ACC112 (cell line): ENCODE results near the gene POLN.

ENCODE experiments used
- H2AFZ ChIP-seq: fragments of 200-600 bp; sonication (generic); one replicate; pipeline ENCODE4 v1.6.0; 2017; ENCODE audit warnings: antibody characterized with exemption, low read length; ENCODE audit not compliant: unreplicated experiment
- H3K27ac ChIP-seq: fragments of 200-600 bp; sonication (generic); 2 replicates; pipeline ENCODE4 v1.5.1; 2014; ENCODE audit warnings: low read depth, mild to moderate bottlenecking, antibody characterized with exemption, low read length, moderate library complexity
- H3K27me3 ChIP-seq: fragments of 200-600 bp; sonication (generic); 2 replicates; pipeline ENCODE4 v1.6.1; 2014; ENCODE audit warnings: mild to moderate bottlenecking, antibody characterized with exemption, low read length, moderate library complexity, mixed read lengths; ENCODE audit not compliant: insufficient read depth
- H3K36me3 ChIP-seq: fragments of 200-600 bp; sonication (generic); 2 replicates; pipeline ENCODE4 v1.6.1; 2016; ENCODE audit warnings: mild to moderate bottlenecking, antibody characterized with exemption, low read length, moderate library complexity, mixed read lengths; ENCODE audit not compliant: insufficient read depth
- H3K4me1 ChIP-seq: fragments of 200-600 bp; sonication (generic); one replicate; pipeline ENCODE4 v1.6.1; 2016; ENCODE audit warnings: low read length, mixed read lengths; ENCODE audit not compliant: insufficient read depth, unreplicated experiment, control insufficient read depth
- H3K4me3 ChIP-seq: fragments of 200-600 bp; sonication (generic); 2 replicates; pipeline ENCODE4 v1.5.1; 2014; ENCODE audit warnings: mild to moderate bottlenecking, low read depth, low read length
- H3K79me2 ChIP-seq: fragments of 200-600 bp; sonication (generic); one replicate; pipeline ENCODE4 v1.6.0; 2016; ENCODE audit warnings: low read length; ENCODE audit not compliant: control insufficient read depth, unreplicated experiment, insufficient read depth

Gene POLN

DNA sequence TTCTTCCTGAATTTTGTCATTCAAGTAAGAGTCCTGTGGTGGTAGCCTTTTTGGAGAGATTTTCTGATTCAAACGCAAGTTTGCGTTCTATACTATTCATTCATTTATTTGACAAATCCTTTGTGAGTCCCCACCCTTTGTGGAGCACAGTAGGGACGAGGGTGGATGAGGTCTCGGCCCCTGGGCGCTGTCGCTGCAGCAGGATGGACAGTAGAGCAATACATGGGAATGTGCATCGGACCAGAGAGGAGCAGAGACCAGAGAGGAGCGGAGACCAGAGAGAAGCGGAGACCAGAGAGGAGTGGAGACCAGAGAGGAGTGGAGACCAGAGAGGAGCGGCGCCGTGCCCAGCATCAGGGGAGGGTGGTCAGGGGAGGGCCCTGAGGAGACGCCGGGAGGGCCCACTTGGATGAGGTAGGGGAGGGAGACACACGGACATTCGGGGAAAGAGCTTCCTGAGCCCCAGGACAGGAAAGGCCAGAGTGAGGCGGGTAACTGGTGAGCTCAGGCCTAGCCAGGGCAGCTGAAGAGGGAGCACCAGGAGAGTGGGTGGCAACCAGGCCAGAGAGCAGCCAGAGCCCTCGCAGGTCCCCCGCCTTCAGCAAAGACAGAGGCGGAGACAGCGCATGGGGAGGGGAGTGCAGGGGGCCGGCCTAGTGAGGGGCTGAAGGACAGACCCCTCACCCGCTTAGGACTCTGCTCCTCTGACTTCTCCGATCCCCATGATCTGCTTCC is 115.4 kb downstream of the POLN start:
- Histone ChIP-seq H3K27ac (no peak overlapping the region), H2AFZ (no peak overlapping the region), H3K4me1 (no peaks in the 10 kb centered on the region), H3K36me3 (no peaks in the 10 kb centered on the region), H3K79me2 (no peaks in the 10 kb centered on the region), H3K27me3 (no peaks in the 10 kb centered on the region), H3K4me3 (no peak overlapping the region)

GRCh38 chr4:2125831-2126230 is 116.1 kb downstream of the POLN start:
- Histone ChIP-seq H3K27me3 (no peaks in the 10 kb centered on the region), H3K4me3 (no peak overlapping the region), H3K36me3 (no peaks in the 10 kb centered on the region), H3K27ac (no peak overlapping the region), H2AFZ (no peak overlapping the region), H3K79me2 (no peaks in the 10 kb centered on the region), H3K4me1 (no peaks in the 10 kb centered on the region)

DNA sequence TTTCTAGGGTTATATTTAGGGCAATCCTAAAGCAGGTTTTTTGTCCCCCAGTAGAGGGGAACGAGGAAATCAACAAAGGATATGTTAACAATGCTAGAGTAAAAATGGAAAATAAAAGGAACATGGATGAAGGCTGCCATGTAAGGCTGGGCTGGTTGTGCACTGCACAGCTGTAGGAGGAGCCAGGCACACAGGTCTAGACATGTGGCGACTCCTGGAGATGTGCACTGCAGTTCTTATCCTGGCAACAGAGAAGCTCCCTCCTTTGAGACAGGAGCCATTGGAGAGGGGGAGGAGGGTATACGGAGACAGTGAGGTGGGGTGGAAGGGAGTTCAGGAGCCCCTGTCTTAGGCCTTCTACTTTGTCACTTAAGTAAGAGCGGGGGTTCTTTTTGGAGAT is 116.9 kb downstream of the POLN start:
- Histone ChIP-seq H3K27ac (no peak overlapping the region), H2AFZ (no peak overlapping the region), H3K36me3 (no peaks in the 10 kb centered on the region), H3K4me1 (no peaks in the 10 kb centered on the region), H3K79me2 (no peaks in the 10 kb centered on the region), H3K27me3 (no peaks in the 10 kb centered on the region), H3K4me3 (no peak overlapping the region)

- Histone ChIP-seq H3K4me3 (no peak overlapping the region), H3K36me3 (no peaks in the 10 kb centered on the region), H3K27me3 (0 out of 2 replicates have a peak, but pooled peaks cover 4% of the 10 kb centered on the region), H2AFZ (no peak overlapping the region), H3K4me1 (no peaks in the 10 kb centered on the region), H3K27ac (no peak overlapping the region), H3K79me2 (no peaks in the 10 kb centered on the region)
These were observed 125.1 kb downstream of the POLN start for GRCh38 chr4:2116687-2117400.

DNA sequence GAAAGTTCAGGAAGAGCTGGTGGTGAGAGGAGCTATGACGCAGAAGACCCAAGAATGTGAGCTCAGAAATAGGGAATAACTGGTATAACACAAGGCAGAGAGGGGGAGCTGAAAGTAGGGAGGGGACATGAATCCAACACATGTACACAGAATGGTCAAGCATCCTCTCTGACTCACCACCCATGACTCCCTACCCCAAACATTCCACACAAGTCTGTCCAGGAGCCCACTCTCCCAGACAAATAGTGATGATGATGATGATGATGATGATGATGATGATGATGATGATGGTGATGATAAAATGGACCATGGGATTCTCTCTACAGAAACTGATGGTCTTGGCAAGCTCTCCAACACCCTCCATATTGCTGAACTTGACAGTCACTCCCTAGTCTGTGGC is 136.4 kb downstream of the POLN start:
- no peak overlapping the region for H3K4me3 ChIP-seq
- no peaks in the 10 kb centered on the region for H3K4me1 ChIP-seq
- H2AFZ ChIP-seq, result no peak overlapping the region
- no peaks in the 10 kb centered on the region for H3K36me3 ChIP-seq
- no peak overlapping the region for H3K27ac ChIP-seq
- no peaks in the 10 kb centered on the region; the same call in 1 of the 2 replicates for H3K27me3 ChIP-seq
- no peaks in the 10 kb centered on the region for H3K79me2 ChIP-seq

GRCh38 chr4:2104556-2105345 is 137.2 kb downstream of the POLN start:
- H2AFZ ChIP-seq, result no peak overlapping the region
- no peaks in the 10 kb centered on the region for H3K79me2 ChIP-seq
- H3K27ac ChIP-seq, result no peak overlapping the region
- H3K4me1 ChIP-seq, result no peaks in the 10 kb centered on the region
- H3K27me3 ChIP-seq, result no peaks in the 10 kb centered on the region; the same call in 1 of the 2 replicates
- H3K36me3 ChIP-seq, result no peaks in the 10 kb centered on the region
- H3K4me3 ChIP-seq, result no peak overlapping the region

DNA sequence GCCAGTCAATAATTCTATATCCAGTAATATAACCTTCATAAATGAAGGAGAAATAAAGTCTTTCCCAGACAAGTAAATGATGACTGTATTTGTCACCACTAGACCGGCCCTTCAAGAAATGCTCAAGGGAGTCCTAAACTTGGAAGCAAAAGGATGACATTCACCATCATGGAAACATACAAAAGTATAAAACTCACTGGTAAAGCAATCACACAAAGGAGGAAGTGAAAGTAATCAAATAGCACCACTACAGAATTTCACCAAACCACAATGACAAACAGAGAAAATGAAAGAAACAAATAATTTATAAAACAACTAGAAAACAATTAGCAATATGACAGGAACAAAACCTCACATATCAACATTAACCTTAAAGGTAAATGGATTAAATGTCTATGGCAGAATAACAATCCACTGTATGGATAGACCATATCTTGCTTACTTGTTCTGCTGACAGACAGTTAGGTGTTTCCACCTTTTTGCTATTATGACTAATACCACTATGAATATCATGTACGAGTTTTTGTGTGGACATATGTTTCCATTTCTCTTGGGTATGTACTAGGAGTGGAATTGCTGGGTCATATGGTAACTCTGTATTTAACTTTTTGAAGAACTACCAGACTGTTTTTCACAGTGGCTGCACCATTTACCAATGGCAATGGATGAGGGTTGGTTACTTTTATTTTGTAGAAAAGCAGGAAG is 137.9 kb downstream of the POLN start:
- no peaks in the 10 kb centered on the region for H3K79me2 ChIP-seq
- H2AFZ ChIP-seq, result no peak overlapping the region
- H3K27ac ChIP-seq, result no peak overlapping the region
- H3K4me1 ChIP-seq, result no peaks in the 10 kb centered on the region
- no peaks in the 10 kb centered on the region; the same call in 1 of the 2 replicates for H3K27me3 ChIP-seq
- no peaks in the 10 kb centered on the region for H3K36me3 ChIP-seq
- H3K4me3 ChIP-seq, result no peak overlapping the region

GRCh38 chr4:2103127-2103842 is 138.6 kb downstream of the POLN start:
- Histone ChIP-seq H3K27me3 (no peaks in the 10 kb centered on the region; the same call in 1 of the 2 replicates), H3K4me3 (no peak overlapping the region), H3K4me1 (no peaks in the 10 kb centered on the region), H3K79me2 (no peaks in the 10 kb centered on the region), H3K27ac (no peak overlapping the region), H3K36me3 (no peaks in the 10 kb centered on the region), H2AFZ (no peak overlapping the region)

DNA sequence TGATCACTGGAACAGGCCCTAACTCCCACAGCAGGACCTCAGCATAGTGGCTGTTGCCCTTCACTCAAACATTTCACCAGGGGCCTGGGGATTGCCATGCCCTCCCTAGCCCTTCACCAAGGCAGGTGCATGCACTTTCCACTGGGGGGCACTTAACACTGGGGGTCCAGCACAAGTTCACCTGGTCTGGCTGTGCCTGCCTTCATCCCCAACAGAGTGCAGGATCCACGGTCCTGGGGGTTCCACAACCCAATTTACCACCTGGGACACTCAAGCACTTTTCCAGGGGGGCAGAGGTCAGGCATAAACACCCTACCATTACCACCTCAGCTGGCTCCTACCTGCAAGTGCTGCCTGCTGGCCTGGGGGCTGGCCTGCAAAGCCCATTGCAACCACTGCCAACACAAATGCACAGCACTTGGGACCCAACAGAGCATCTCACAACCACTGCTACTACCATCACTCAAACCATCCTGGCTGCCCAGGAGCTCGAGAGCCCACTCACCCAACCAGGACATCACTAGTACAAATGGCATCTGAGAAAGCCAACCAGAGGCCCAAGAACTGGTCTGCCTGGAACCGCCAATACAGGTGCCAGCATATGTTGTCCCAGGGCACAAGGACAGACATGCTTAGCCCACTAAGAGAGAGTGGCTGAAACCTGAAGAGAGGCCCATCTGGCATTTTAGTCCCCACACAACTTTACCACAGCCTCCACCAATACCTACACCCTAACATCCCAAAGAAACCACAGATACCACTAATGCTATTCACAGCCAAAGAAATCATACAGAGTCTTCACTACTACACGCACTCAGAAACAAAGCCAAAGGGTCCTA is 139.7 kb downstream of the POLN start:
- Histone ChIP-seq H3K4me1 (no peaks in the 10 kb centered on the region), H2AFZ (no peak overlapping the region), H3K27ac (no peak overlapping the region), H3K79me2 (no peaks in the 10 kb centered on the region), H3K36me3 (no peaks in the 10 kb centered on the region), H3K27me3 (no peaks in the 10 kb centered on the region; the same call in 1 of the 2 replicates), H3K4me3 (no peak overlapping the region)
